GM23338 (cell line): ENCODE measurements around the gene DXO. TPM values are rescaled to one million over a fixed set of nuclear protein-coding genes. Genes with fewer than 3 reads are reported as not detected.
"Not testable (repeated sequence)": the region's sequence is repeated elsewhere in the genome, so short reads cannot be mapped to it uniquely, and the experiment has no call there.

Experiments
- ATAC-seq: fragments of 200-7000 bp; cut with Tn5 transposase; 3 replicates; pipeline ENCODE4 v1.9.1; 2020
- DNase-seq: peaks from one replicate; pipeline ENCODE4 v3.0.0-alpha.2; 2015; ENCODE audit warnings: low spot score
- H2AFZ ChIP-seq: fragments of 200-600 bp; sonication (generic); 2 replicates; pipeline ENCODE4 v1.8.0; 2016; ENCODE audit warnings: antibody characterized with exemption, mild to moderate bottlenecking, moderate library complexity
- H3F3A ChIP-seq: fragments of 200-600 bp; sonication (generic); replicated peaks from 2 replicates; pipeline ENCODE4 v1.8.0; 2017; ENCODE audit warnings: antibody characterized with exemption, mixed run types, low read depth
- H3K27ac ChIP-seq: fragments of 200-600 bp; sonication (generic); 2 replicates; pipeline ENCODE4 v1.6.1; 2016; ENCODE audit warnings: low read depth
- H3K27me3 ChIP-seq: fragments of 200-600 bp; sonication (generic); 2 replicates; pipeline ENCODE4 v1.8.0; 2016; ENCODE audit warnings: mild to moderate bottlenecking, mixed run types, moderate library complexity; ENCODE audit not compliant: insufficient read depth
- H3K36me3 ChIP-seq: fragments of 200-600 bp; sonication (generic); 2 replicates; pipeline ENCODE4 v1.8.0; 2016; ENCODE audit warnings: mild to moderate bottlenecking; ENCODE audit not compliant: insufficient read depth
- H3K4me1 ChIP-seq: fragments of 200-600 bp; sonication (generic); 2 replicates; pipeline ENCODE4 v1.8.0; 2016; ENCODE audit warnings: mild to moderate bottlenecking, moderate library complexity; ENCODE audit not compliant: insufficient read depth
- H3K4me2 ChIP-seq: fragments of 200-600 bp; sonication (generic); 2 replicates; pipeline ENCODE4 v1.7.1; 2017; ENCODE audit warnings: mixed run types
- H3K4me3 ChIP-seq: fragments of 200-600 bp; sonication (generic); 2 replicates; pipeline ENCODE4 v1.6.1; 2016; ENCODE audit warnings: mixed run types
- H3K79me2 ChIP-seq: fragments of 200-600 bp; sonication (generic); replicated peaks from 2 replicates; pipeline ENCODE4 v1.8.0; 2017; ENCODE audit warnings: mild to moderate bottlenecking; ENCODE audit not compliant: insufficient read depth
- H3K9me2 ChIP-seq: fragments of 200-600 bp; sonication (generic); 2 replicates; pipeline ENCODE4 v1.8.0; 2017; ENCODE audit not compliant: insufficient read depth
- H4K20me1 ChIP-seq: fragments of 200-600 bp; sonication (generic); replicated peaks from 2 replicates; pipeline ENCODE4 v1.8.0; 2017; ENCODE audit warnings: mild to moderate bottlenecking; ENCODE audit not compliant: insufficient read depth
- H3K27ac Mint-ChIP-seq: 2 replicates; pipeline ENCODE4 v1.8.0; 2020; ENCODE audit warnings: inconsistent platforms, mild to moderate bottlenecking, moderate library complexity, mixed read lengths
- H3K27me3 Mint-ChIP-seq: 3 replicates; pipeline ENCODE4 v1.8.0; 2022; ENCODE audit warnings: low read depth, mild to moderate bottlenecking, moderate library complexity, mixed read lengths, inconsistent platforms; ENCODE audit not compliant: insufficient read depth, poor library complexity
- H3K36me3 Mint-ChIP-seq: 3 replicates; pipeline ENCODE4 v1.8.0; 2021; ENCODE audit warnings: low read depth, mild to moderate bottlenecking, inconsistent platforms, moderate library complexity, mixed read lengths
- H3K4me1 Mint-ChIP-seq: 3 replicates; pipeline ENCODE4 v1.8.0; 2020; ENCODE audit warnings: mild to moderate bottlenecking, inconsistent platforms, mixed read lengths
- H3K4me3 Mint-ChIP-seq: 3 replicates; pipeline ENCODE4 v1.8.0; 2021; ENCODE audit warnings: moderate library complexity, mild to moderate bottlenecking, inconsistent platforms, mixed read lengths
- H3K9me3 Mint-ChIP-seq: 3 replicates; pipeline ENCODE4 v1.8.0; 2020; ENCODE audit warnings: moderate library complexity, mild to moderate bottlenecking, inconsistent platforms, mixed read lengths
- polyA plus RNA-seq: library from polyadenylated mRNA; unstranded; fragments of >200 nt; fragmentation: Nextera tagmentation; extraction: Ambion mirVana; gene quantifications from 2 replicates; pipeline ENCODE4 v1.2.1, GENCODE V29; 2016
- total RNA-seq: library from RNA; depleted of rRNA; stranded (reverse); fragments of >200 nt; shearing (Covaris generic); gene quantifications from 2 replicates; pipeline ENCODE4 v1.2.3, GENCODE V29; 2014

DXO gene
- total and polyA plus RNA-seq, 2 experiments from 2014 or later, result 15.6 to 19.7 TPM

DNA sequence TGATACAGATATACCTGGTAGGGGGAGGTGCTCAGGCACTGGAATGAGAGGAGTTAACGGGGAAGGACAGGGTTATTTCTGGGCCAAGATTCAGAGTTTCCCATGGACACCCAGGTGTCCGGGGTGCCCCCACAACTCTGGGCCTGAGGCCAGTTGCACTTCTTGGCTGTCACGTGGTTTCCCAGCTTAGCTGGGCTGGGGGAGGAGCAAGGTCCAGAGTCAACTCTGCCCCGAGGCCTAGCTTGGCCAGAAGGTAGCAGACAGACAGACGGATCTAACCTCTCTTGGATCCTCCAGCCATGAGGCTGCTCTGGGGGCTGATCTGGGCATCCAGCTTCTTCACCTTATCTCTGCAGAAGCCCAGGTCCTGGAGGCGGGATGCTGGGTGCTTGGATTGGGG, 42.6 kb upstream of the DXO start, which contains the start of gene C4B:
TSS of gene C4B (plus strand) at position 249 of the 400 bp plus-strand sequence. CDS start at position 300, 51 bp downstream.
- H3K27me3 ChIP-seq, H3F3A ChIP-seq, H2AFZ ChIP-seq, H4K20me1 ChIP-seq, H3K27me3 Mint-ChIP-seq, H3K9me2 ChIP-seq, H3K4me1 ChIP-seq, H3K27ac ChIP-seq, H3K4me3 Mint-ChIP-seq, H3K36me3 ChIP-seq, ATAC-seq, H3K27ac Mint-ChIP-seq, DNase-seq, H3K4me2 ChIP-seq, H3K36me3 Mint-ChIP-seq, H3K4me1 Mint-ChIP-seq, H3K79me2 ChIP-seq, H3K4me3 ChIP-seq, H3K9me3 Mint-ChIP-seq: not testable (repeated sequence)

- not testable (repeated sequence) for H3K4me2 ChIP-seq, H3K4me1 Mint-ChIP-seq, H3K36me3 ChIP-seq, H3K9me3 Mint-ChIP-seq, H3K27me3 ChIP-seq, H3K4me3 Mint-ChIP-seq, H3K36me3 Mint-ChIP-seq, H3K27me3 Mint-ChIP-seq, H3K4me1 ChIP-seq, H3K79me2 ChIP-seq, H3K27ac ChIP-seq, H3K4me3 ChIP-seq, H4K20me1 ChIP-seq, H2AFZ ChIP-seq, DNase-seq, H3K27ac Mint-ChIP-seq, ATAC-seq, H3F3A ChIP-seq, H3K9me2 ChIP-seq
Observed at GRCh38 chr6:32013738-32014137, 41.8 kb upstream of the DXO start.

GRCh38 chr6:32012941-32013617, 41.1 kb upstream of the DXO start:
- H3K27me3 Mint-ChIP-seq, ATAC-seq, H3K27ac ChIP-seq, H2AFZ ChIP-seq, H4K20me1 ChIP-seq, H3K4me1 Mint-ChIP-seq, H3K27me3 ChIP-seq, H3K4me3 Mint-ChIP-seq, H3F3A ChIP-seq, H3K4me1 ChIP-seq, DNase-seq, H3K79me2 ChIP-seq, H3K4me3 ChIP-seq, H3K27ac Mint-ChIP-seq, H3K9me2 ChIP-seq, H3K4me2 ChIP-seq, H3K9me3 Mint-ChIP-seq, H3K36me3 ChIP-seq, H3K36me3 Mint-ChIP-seq: not testable (repeated sequence)

DNA sequence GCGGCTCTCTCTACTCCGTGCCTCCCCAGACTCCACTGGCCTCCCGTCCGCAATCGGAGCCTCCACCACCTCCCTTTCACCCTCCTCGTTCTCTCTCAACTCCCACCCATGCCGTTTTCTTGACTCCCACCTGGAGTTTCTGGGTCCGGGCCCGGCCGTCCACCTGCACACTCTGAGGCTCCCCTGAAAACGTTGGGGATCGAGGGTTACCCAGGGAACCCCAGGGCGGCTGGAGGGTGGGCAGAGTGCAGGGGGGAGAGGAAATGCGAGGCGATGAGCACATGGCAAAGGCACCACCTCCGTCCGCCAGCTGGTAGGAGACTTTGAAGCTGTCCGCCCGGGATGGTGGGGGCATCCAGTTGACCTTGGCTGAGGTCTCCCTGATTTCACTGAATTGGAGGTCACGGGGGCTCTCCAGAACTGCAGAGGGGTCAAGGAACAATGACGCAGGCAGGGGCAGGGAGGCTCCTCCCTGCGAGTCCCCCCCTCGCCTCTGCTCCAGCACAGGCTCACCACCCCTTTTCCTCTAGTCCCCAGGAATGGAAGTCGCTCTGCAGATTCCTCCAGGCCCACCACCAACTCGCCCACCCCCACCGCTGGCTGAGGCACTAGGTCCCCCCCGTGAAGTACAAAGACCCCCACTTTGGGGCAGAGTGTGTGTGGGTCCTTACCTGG, 39.1 kb upstream of the DXO start:
- DNase-seq, H3K36me3 ChIP-seq, H3K4me3 Mint-ChIP-seq, H3K27me3 Mint-ChIP-seq, ATAC-seq, H3K4me3 ChIP-seq, H3K27ac ChIP-seq, H2AFZ ChIP-seq, H4K20me1 ChIP-seq, H3K79me2 ChIP-seq, H3K27ac Mint-ChIP-seq, H3K36me3 Mint-ChIP-seq, H3K4me1 ChIP-seq, H3K4me1 Mint-ChIP-seq, H3F3A ChIP-seq, H3K27me3 ChIP-seq, H3K4me2 ChIP-seq, H3K9me2 ChIP-seq, H3K9me3 Mint-ChIP-seq: not testable (repeated sequence)

GRCh38 chr6:32009537-32009936, 37.6 kb upstream of the DXO start:
- not testable (repeated sequence) for ATAC-seq, H3K27me3 ChIP-seq, H3K27me3 Mint-ChIP-seq, H3K27ac ChIP-seq, H3K9me3 Mint-ChIP-seq, H3K4me2 ChIP-seq, H3K36me3 Mint-ChIP-seq, H4K20me1 ChIP-seq, H2AFZ ChIP-seq, H3K4me1 Mint-ChIP-seq, H3K79me2 ChIP-seq, H3K4me3 Mint-ChIP-seq, H3K27ac Mint-ChIP-seq, DNase-seq, H3K4me3 ChIP-seq, H3K4me1 ChIP-seq, H3F3A ChIP-seq, H3K36me3 ChIP-seq, H3K9me2 ChIP-seq

DNA sequence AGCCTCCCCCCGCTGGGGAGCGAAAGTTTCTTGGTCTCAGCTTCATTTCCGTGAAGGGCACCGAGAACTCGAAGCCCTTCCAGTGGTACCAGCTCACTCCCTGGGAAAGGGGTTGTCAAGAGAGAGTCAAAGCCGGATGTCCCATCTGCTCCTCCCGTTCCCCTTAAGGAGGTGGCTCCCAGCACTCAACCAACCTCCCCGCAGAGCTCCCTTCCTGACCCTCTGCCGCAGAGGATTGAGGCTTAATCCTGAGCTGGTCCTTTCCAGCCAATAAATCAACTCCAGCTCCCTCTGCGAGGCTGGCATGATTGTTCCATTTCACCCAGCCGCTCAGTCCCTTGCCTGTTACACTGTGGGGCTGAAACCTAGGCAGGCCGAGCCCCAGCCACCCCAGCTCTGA, 36.7 kb upstream of the DXO start:
- not testable (repeated sequence) for DNase-seq, H3K27me3 ChIP-seq, H3K4me3 Mint-ChIP-seq, H3K9me3 Mint-ChIP-seq, ATAC-seq, H3K4me1 Mint-ChIP-seq, H3K36me3 Mint-ChIP-seq, H3K4me3 ChIP-seq, H3K4me2 ChIP-seq, H3F3A ChIP-seq, H3K27ac Mint-ChIP-seq, H3K9me2 ChIP-seq, H3K4me1 ChIP-seq, H4K20me1 ChIP-seq, H3K27me3 Mint-ChIP-seq, H2AFZ ChIP-seq, H3K36me3 ChIP-seq, H3K27ac ChIP-seq, H3K79me2 ChIP-seq
